RWPE1 (cell line): Measurements from ENCODE around the gene COLGALT1.
"Not testable (repeated sequence)": the region's sequence is repeated elsewhere in the genome, so short reads cannot be mapped to it uniquely, and the experiment has no call there.

Experiments
- CTCF ChIA-PET: fragments of 350-600 bp; sonication (Branson Sonifier 250); formaldehyde crosslinking; extraction: SDS; loops from one replicate; lab custom pipeline; 2021; lab: Yijun Ruan, JAX
- POLR2A ChIA-PET: fragments of 400-600 bp; formaldehyde crosslinking; extraction: SDS; loops from one replicate; lab custom pipeline; 2020; ENCODE audit warnings: antibody characterized with exemption; ENCODE audit not compliant: low non-redundant PET; lab: Yijun Ruan, JAX
- DNase-seq: peaks from one replicate; pipeline ENCODE4 v3.0.0; 2012; ENCODE audit warnings: low spot score
- H3K27ac ChIP-seq: fragments of 450-650 bp; 2 replicates; pipeline ENCODE4 v1.5.1; 2017
- CTCF ChIP-seq: fragments of 450-650 bp; conservative IDR thresholded peaks from 2 replicates; pipeline ENCODE4 v1.5.1; 2017; ENCODE audit warnings: low read depth, mild to moderate bottlenecking

Gene COLGALT1

GRCh38 chr19:17555480-17555928, at the start of gene COLGALT1:
TSS of gene COLGALT1 (plus strand) at chr19:17555649. CDS start at chr19:17555714, 65 bp downstream.
- peak; percentile 98 for DNase-seq
- TF ChIP-seq CTCF: no peak
- H3K27ac ChIP-seq: peak within 1 kb of the TSS; percentile 91
- POLR2A ChIA-PET: no interaction called here
- CTCF ChIA-PET: no interaction called here

- DNase-seq: no peak
- no peak for TF ChIP-seq CTCF
- ChIA-PET POLR2A (no interaction called here), CTCF (interaction anchor here (0.8 to 0.9 kb wide), 2 partner anchors 11 to 463 kb away, joined by 3 to 6 read pairs; no protein-coding TSS in a partner anchor)
- H3K27ac ChIP-seq: peak overlapping the region; percentile 98
These were observed 48.7 kb upstream of the COLGALT1 start for GRCh38 chr19:17506745-17507144.

GRCh38 chr19:17508558-17508933, 46.9 kb upstream of the COLGALT1 start:
- DNase-seq, CTCF ChIA-PET, POLR2A ChIA-PET: not testable (repeated sequence)
- peak overlapping the region; percentile 98 for H3K27ac ChIP-seq

- no peak for DNase-seq
- POLR2A ChIA-PET: interaction anchor here (0.6 to 1.0 kb wide), 3 partner anchors 10 to 214 kb away, joined by 3 read pairs; no protein-coding TSS in a partner anchor
- CTCF ChIA-PET: interaction anchor here (0.6 to 1.3 kb wide), 5 partner anchors 14 to 91 kb away, joined by 3 to 6 read pairs (median 5); no protein-coding TSS in a partner anchor
- H3K27ac ChIP-seq: peak overlapping the region; percentile 98
- TF ChIP-seq CTCF: no peak
These were observed 45.0 kb upstream of the COLGALT1 start for GRCh38 chr19:17510220-17510993.

GRCh38 chr19:17511724-17512573, 43.5 kb upstream of the COLGALT1 start:
- peak overlapping the region; percentile 98 for H3K27ac ChIP-seq
- ChIA-PET CTCF (no interaction called here), POLR2A (interaction anchor here (0.6 to 0.8 kb wide), 2 partner anchors 8 to 17 kb away, joined by 3 to 5 read pairs; no protein-coding TSS in a partner anchor)
- TF ChIP-seq CTCF: no peak; the same call in 1 of the 2 replicates
- DNase-seq: peak; percentile 73

- CTCF ChIA-PET: interaction anchor here (0.7 kb wide), 1 partner anchor 17 kb away, joined by 3 read pairs; no protein-coding TSS in a partner anchor
These were observed 42.9 kb upstream of the COLGALT1 start for GRCh38 chr19:17512574-17512939.

More at GRCh38 chr19:17512574-17512939, 42.9 kb upstream of the COLGALT1 start:
- TF ChIP-seq CTCF: no peak
- H3K27ac ChIP-seq: peak overlapping the region; percentile 98
- POLR2A ChIA-PET: no interaction called here
- DNase-seq: no peak
